Activated naive CD4-positive, alpha-beta T cell treated with anti-CD3 and anti-CD28 coated beads, Interleukin-2, amount 50 U/mL, for 24 hours (primary cell): ENCODE data around the gene CHPT1.
"Not testable (repeated sequence)": the region's sequence is repeated elsewhere in the genome, so short reads cannot be mapped to it uniquely, and the experiment has no call there.

Experiments
- H3K27ac Mint-ChIP-seq: one replicate; pipeline ENCODE4 v1.8.0; 2021; ENCODE audit warnings: mild to moderate bottlenecking, mixed read lengths
- H3K27me3 Mint-ChIP-seq: one replicate; pipeline ENCODE4 v1.8.0; 2021; ENCODE audit warnings: mixed read lengths
- H3K36me3 Mint-ChIP-seq: one replicate; pipeline ENCODE4 v1.8.0; 2021; ENCODE audit warnings: mixed read lengths
- H3K4me1 Mint-ChIP-seq: one replicate; pipeline ENCODE4 v1.8.0; 2021; ENCODE audit warnings: mixed read lengths
- H3K4me3 Mint-ChIP-seq: one replicate; pipeline ENCODE4 v1.8.0; 2021; ENCODE audit warnings: mild to moderate bottlenecking, mixed read lengths
- H3K9me3 Mint-ChIP-seq: one replicate; pipeline ENCODE4 v1.8.0; 2021; ENCODE audit warnings: mixed read lengths

Gene CHPT1

DNA sequence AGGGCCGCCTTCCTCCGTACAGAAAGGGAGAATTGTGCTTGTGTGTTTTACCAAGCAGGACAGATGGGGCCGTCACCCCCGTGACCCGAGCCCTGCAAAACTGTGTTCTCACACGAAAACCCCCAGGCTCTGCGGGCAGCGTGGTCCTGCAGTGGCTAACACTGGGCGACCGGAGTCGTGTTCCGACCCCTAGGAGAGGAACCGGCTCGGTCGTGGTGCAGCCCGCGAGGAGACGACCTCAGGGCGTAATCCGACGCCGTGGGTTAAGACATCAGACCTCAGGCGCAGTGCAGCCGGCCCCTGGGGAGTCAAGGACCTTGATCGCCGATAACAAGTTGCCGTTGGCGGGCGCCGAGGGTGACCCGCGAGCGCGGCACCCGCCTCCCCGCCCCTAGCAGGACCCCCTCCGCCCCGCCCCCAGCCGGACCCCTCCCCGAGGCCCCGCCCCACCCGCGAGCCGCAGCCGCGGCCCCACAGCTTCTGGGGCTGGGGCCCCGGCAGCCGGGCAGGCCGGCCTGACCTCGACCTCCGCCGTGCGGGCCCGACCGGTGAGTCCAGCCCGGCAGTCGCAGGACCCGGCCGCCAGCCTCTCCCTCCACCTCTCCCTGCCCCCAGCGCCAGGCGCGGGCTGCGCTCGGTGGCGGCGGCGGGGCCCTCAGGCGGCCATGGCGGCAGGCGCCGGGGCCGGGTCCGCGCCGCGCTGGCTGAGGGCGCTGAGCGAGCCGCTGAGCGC, at the start of gene CHPT1:
Gene CHPT1, plus strand, starts transcription at position 444 of the 733 bp plus-strand sequence. Its CDS starts 222 bp downstream, at position 666.
- H3K4me1 Mint-ChIP-seq, result peaks cover 32% of the 10 kb centered on the region
- H3K4me3 Mint-ChIP-seq, result peak within 1 kb of the TSS; percentile 90
- peak within 1 kb of the TSS; percentile 93 for H3K27ac Mint-ChIP-seq
- no peaks in the 10 kb centered on the region for H3K27me3 Mint-ChIP-seq
- H3K9me3 Mint-ChIP-seq, result no peaks in the 10 kb centered on the region
- H3K36me3 Mint-ChIP-seq, result no peaks in the 10 kb centered on the region

DNA sequence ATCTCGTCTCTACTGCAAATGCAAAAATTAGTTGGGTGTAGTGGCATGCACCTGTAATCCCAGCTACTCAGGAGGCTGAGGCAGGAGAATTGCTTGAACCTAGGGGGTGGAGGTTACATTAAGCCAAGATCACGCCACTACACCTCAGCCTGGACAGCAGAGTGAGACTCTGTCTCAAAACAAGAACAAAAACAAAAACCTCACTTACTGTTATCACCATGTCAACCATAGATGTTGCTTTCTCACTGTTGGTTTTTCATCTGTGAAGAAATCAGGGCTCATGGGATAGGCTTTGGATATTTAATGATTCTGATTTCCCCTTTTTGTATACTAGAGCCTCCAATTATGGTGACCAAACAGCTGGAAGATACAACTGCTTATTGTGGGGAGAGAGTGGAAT, 49.7 kb upstream of the CHPT1 start:
- Mint-ChIP-seq H3K27ac (no peak overlapping the region), H3K4me1 (no peaks in the 10 kb centered on the region), H3K36me3 (no peaks in the 10 kb centered on the region), H3K27me3 (peaks cover 7% of the 10 kb centered on the region), H3K9me3 (no peaks in the 10 kb centered on the region), H3K4me3 (no peak overlapping the region)

DNA sequence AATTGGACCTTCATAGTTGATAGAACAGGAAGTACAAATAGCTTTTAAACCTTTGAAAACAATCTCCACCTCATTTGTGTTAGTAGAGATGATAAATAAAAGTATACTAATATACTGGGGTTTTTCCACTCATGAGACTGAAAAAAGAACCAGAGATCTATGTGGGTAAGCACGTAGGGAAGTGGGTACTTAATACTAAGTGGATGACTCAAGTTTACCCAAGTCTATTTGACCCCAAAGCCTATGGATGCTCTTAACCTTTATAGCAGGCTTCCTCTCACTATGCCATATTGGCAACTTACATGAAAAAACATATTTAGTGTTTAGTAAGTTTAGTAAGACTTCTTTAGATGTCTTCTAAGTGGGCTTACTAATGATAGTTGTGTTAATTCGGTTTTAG, 49.2 kb upstream of the CHPT1 start:
- Mint-ChIP-seq H3K9me3 (no peaks in the 10 kb centered on the region), H3K27me3 (peaks cover 3% of the 10 kb centered on the region), H3K4me1 (no peaks in the 10 kb centered on the region), H3K4me3 (no peak overlapping the region), H3K27ac (no peak overlapping the region), H3K36me3 (no peaks in the 10 kb centered on the region)

DNA sequence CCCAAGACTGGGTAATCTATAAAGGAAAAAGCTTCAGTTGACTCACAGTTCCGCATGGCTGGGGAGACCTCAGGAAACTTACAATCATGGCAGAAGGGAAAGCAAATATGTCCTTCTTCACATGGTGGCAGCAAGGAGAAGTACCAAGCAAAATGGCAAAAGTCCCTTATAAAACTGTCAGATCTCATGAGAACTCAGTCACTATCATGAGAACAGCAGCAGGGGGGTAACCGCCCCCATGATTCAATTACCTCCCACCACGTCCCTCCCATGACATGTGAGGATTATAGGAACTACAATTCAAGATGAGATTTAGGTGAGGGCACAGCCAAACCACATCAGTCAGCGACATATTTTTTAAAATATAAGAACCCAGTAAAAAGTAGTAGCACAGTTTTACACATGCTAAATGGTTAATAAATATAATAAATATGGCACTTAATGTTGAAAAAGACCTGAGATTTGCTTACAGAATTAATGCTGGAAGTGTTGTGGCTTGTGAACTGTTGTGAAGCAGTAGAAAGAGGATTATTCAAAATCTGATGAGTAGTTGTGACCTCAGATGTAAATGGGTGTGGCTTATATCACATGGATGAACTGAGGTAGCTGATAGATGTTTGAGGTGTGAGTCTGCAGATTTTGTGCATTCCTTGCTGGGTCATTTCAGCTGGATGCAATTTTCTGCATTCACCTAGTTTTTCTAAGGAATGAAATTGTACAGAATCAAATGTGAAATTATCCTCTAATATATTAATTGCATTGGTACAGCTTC, 46.9 kb upstream of the CHPT1 start:
- Mint-ChIP-seq H3K4me1 (no peaks in the 10 kb centered on the region), H3K9me3 (no peaks in the 10 kb centered on the region), H3K27ac (no peak overlapping the region), H3K27me3 (peaks cover 2% of the 10 kb centered on the region), H3K36me3 (no peaks in the 10 kb centered on the region), H3K4me3 (no peak overlapping the region)

DNA sequence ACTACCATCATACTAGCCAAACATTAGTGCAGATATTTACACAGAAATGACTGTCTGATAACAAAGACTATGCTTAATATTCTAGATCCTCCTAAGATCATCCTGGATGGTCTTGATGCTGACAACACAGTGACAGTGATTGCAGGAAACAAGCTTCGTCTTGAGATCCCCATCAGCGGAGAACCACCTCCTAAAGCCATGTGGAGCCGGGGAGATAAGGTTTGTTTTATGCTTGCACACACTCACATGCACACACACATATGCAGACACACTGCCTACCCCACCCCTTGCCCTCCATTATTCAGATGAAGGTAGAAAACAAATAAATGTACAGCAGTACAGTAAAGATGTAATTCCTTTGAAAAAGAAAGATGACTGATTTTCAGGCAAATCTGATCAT, 44.4 kb upstream of the CHPT1 start:
- Mint-ChIP-seq H3K27ac (no peak overlapping the region), H3K36me3 (no peaks in the 10 kb centered on the region), H3K9me3 (no peaks in the 10 kb centered on the region), H3K27me3 (peaks cover 5% of the 10 kb centered on the region), H3K4me1 (no peaks in the 10 kb centered on the region), H3K4me3 (no peak overlapping the region)

DNA sequence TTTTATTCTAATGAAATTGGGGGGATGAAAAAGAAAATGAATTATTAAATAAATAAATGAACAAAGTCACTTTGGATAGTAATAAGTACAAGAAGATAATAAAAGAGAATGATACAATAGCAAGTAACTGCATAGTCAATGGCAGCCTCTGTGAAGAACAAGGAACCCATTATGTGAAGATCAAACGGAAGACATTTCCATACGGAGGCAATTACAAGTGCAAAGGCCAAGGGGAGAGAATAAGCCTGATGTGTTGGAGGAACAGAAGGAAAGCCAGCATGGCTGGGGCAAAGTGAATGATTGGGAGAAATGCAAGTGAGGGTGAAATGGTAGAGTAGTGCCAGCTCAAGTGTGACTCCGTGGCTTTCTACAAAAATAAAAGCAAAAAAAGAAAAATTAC, 43.9 kb upstream of the CHPT1 start:
- no peak overlapping the region for H3K27ac Mint-ChIP-seq
- H3K27me3 Mint-ChIP-seq, result peaks cover 5% of the 10 kb centered on the region
- no peaks in the 10 kb centered on the region for H3K36me3 Mint-ChIP-seq
- H3K9me3 Mint-ChIP-seq, result no peaks in the 10 kb centered on the region
- H3K4me3 Mint-ChIP-seq, result no peak overlapping the region
- H3K4me1 Mint-ChIP-seq, result no peaks in the 10 kb centered on the region

DNA sequence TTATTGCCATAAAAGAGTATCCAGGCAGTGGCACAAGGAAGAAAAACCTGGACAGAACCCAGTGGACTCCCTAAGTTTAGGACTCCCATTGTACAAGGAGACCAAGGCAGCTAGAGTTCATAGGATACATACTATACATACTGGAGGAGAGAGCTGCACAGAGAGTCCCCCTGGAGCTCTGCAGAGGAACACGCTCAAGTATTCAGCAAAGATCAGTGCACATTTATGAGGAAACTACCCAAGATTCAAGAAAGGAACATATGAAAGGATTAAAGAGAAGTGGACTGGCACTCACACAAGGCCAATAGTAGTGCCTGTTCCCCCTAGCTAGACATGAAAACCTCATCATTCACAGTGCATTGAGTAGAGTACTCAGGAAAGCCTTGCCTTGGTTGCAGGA, 43.0 kb upstream of the CHPT1 start:
- H3K9me3 Mint-ChIP-seq, result no peaks in the 10 kb centered on the region
- no peaks in the 10 kb centered on the region for H3K4me1 Mint-ChIP-seq
- peaks cover 5% of the 10 kb centered on the region for H3K27me3 Mint-ChIP-seq
- no peak overlapping the region for H3K4me3 Mint-ChIP-seq
- no peak overlapping the region for H3K27ac Mint-ChIP-seq
- H3K36me3 Mint-ChIP-seq, result no peaks in the 10 kb centered on the region

DNA sequence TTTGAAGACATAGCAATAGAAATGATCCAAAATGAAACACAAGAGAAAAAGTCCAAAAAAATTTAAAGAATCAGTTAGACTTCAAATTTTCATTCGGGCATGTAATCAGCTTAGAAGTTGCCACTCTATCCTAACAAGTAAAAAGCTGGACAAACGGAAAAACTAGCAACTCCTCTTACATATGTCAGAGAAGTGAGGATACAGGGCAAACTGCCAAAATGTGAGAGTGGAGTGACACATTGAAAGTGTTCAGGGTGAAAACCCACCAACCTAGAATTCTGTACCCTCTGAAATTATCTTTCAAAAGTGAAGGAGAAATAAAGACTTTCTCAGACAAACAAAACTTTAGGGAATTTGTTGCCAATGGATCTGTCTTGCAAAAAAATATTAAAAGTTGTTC, 42.0 kb upstream of the CHPT1 start:
- Mint-ChIP-seq H3K27me3 (peaks cover 5% of the 10 kb centered on the region), H3K27ac (no peak overlapping the region), H3K4me3 (no peak overlapping the region), H3K36me3 (no peaks in the 10 kb centered on the region), H3K9me3 (no peaks in the 10 kb centered on the region), H3K4me1 (no peaks in the 10 kb centered on the region)

DNA sequence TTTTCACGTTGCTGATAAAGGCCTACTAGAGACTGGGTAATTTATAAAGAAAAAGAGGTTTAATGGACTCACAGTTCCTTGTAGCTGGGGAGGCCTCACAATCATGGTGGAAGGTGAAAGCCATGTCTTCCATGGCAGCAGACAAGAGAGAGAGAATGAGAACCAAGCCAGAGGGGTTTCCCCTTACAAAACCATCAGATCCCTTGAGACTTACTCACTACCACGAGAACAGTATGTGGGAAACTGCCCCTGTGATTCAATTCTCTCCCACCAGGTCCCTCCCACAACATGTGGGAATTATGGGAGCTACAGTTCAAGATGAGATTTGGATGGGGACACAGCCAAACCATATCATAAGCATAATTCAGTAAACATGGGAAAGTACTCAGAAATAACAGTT, 36.8 kb upstream of the CHPT1 start:
- H3K27me3 Mint-ChIP-seq, H3K27ac Mint-ChIP-seq, H3K36me3 Mint-ChIP-seq, H3K9me3 Mint-ChIP-seq, H3K4me3 Mint-ChIP-seq, H3K4me1 Mint-ChIP-seq: not testable (repeated sequence)

- Mint-ChIP-seq H3K36me3 (no peaks in the 10 kb centered on the region), H3K9me3 (no peaks in the 10 kb centered on the region), H3K27me3 (peaks cover 3% of the 10 kb centered on the region), H3K4me1 (no peaks in the 10 kb centered on the region), H3K4me3 (no peak overlapping the region), H3K27ac (no peak overlapping the region)
Measured at GRCh38 chr12:101663298-101663697, 34.1 kb upstream of the CHPT1 start.

- Mint-ChIP-seq H3K36me3 (no peaks in the 10 kb centered on the region), H3K27ac (no peak overlapping the region), H3K4me1 (peaks cover 2% of the 10 kb centered on the region), H3K9me3 (no peaks in the 10 kb centered on the region), H3K27me3 (peaks cover 3% of the 10 kb centered on the region), H3K4me3 (no peak overlapping the region)
Measured at GRCh38 chr12:101664992-101665391, 32.4 kb upstream of the CHPT1 start.

DNA sequence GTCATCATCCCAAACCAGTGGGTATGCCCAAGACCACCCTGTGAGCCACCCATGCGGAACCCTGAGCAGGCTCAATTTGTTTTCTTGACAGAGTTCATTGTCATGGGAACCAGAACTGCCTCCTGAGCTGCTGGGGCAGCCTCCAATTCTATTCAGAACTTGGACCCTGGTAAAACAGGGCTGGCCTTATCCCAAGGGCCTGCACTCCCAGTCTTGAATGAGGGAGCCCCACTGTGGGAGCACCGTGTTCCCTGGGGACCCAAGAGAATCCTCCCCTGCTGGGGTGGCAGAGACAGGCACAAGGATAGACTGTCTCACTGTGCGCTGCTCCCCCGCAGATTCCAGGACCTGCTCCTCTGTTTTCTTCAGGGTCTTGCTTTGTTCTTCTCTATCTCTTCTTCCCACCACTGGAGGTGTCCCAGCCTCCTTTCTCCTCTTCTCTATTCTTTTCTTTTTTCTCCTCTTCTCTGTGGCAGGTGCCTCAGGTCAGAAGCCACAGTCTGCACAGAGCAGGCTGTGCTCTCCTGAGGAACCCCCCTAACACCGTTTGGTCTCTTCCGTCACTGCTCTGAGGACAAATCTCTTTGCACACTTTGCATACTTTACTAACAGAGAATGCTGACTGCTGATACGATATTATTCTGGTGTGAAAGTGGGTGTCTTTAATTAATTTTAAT, 31.2 kb upstream of the CHPT1 start:
- H3K27me3 Mint-ChIP-seq, result peaks cover 3% of the 10 kb centered on the region
- peaks cover 14% of the 10 kb centered on the region for H3K4me1 Mint-ChIP-seq
- no peaks in the 10 kb centered on the region for H3K9me3 Mint-ChIP-seq
- H3K27ac Mint-ChIP-seq, result no peak overlapping the region
- H3K36me3 Mint-ChIP-seq, result no peaks in the 10 kb centered on the region
- H3K4me3 Mint-ChIP-seq, result no peak overlapping the region

DNA sequence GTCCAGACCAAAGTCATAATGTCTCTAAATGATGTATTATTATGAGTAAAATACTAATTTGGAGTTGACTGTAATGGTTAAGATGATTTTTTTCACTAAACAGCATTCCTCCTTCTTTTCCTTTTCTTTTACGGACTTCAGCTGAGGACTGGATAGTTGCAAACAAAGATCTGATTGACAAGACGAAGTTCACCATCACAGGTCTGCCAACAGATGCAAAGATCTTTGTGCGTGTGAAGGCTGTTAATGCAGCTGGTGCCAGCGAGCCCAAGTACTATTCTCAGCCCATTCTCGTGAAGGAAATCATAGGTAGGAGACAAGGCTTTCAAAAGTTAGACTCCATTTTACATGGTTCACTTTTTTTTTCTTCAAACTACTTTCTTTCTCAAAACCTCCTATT, 29.8 kb upstream of the CHPT1 start:
- no peaks in the 10 kb centered on the region for H3K36me3 Mint-ChIP-seq
- H3K27ac Mint-ChIP-seq, result no peak overlapping the region
- peaks cover 24% of the 10 kb centered on the region for H3K4me1 Mint-ChIP-seq
- H3K4me3 Mint-ChIP-seq, result no peak overlapping the region
- H3K9me3 Mint-ChIP-seq, result no peaks in the 10 kb centered on the region
- peaks cover 3% of the 10 kb centered on the region for H3K27me3 Mint-ChIP-seq

GRCh38 chr12:101670007-101670671, 27.3 kb upstream of the CHPT1 start:
- no peaks in the 10 kb centered on the region for H3K9me3 Mint-ChIP-seq
- peaks cover 24% of the 10 kb centered on the region for H3K4me1 Mint-ChIP-seq
- H3K27me3 Mint-ChIP-seq, result peaks cover 3% of the 10 kb centered on the region
- no peak overlapping the region for H3K4me3 Mint-ChIP-seq
- H3K36me3 Mint-ChIP-seq, result no peaks in the 10 kb centered on the region
- peak overlapping the region; percentile 71 for H3K27ac Mint-ChIP-seq

DNA sequence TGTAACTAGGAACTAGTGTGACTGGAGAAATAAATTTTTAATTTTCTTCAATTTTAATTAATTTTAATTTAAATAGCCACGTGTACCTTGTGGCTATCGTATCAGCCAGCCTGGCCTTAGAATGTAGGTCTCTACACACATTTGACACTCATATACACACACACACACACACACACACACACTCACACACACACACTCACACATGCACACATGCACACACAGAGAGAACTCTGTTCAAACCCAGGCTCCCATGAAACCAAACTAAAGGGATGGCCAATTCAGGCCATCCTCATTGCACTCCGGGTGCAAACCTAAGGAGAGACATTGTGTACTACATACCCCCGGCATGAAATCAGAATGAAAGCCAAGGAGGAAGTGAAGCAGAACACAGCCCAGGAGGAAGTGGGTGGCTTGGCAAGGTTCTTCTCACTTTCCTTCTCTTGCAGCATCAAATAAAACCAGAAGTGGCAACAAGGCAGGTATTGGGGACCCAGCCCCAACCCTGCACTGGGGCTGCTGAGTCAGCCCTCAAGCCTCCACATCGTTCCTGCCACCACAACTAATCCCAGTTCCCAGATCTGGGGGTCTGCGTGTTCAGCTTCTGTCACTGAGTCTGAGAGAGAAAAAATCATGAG, 26.2 kb upstream of the CHPT1 start:
- Mint-ChIP-seq H3K27me3 (peaks cover 2% of the 10 kb centered on the region), H3K4me1 (peaks cover 24% of the 10 kb centered on the region), H3K4me3 (peak overlapping the region; percentile 60), H3K36me3 (no peaks in the 10 kb centered on the region), H3K9me3 (no peaks in the 10 kb centered on the region), H3K27ac (peak overlapping the region; percentile 56)
